CD14-positive monocyte (primary cell): Measurements from ENCODE around the gene FAM111B. TPM values are rescaled to one million over a fixed set of nuclear protein-coding genes. Genes with fewer than 3 reads are reported as not detected.
"Not testable (repeated sequence)": the region's sequence is repeated elsewhere in the genome, so short reads cannot be mapped to it uniquely, and the experiment has no call there.

Experiments
- DNase-seq, 3 donors: peaks; one replicate each; pipeline ENCODE4 v3.0.0-alpha.2; 2011 to 2022
- H2AFZ ChIP-seq: 2 replicates; pipeline ENCODE4 v1.6.0; 2012; ENCODE audit warnings: mild to moderate bottlenecking, low read depth, low read length, inconsistent platforms; ENCODE audit not compliant: insufficient read depth, poor library complexity, severe bottlenecking
- H3K27ac ChIP-seq, 2 donors: 1 replicate in 1 of 2; 2 replicates in 1 of 2; pipeline ENCODE4 v1.5.1; 2012 to 2013; ENCODE audit warnings: low read length in 2 of 2, control low read depth in 1 of 2, inconsistent platforms in 1 of 2, low read depth in 1 of 2, mild to moderate bottlenecking in 1 of 2
- H3K27me3 ChIP-seq, 2 donors: one replicate each; pipeline versions ENCODE4 v1.6.0 to v1.6.1; 2011 to 2013; ENCODE audit warnings: low read length in 2 of 2; ENCODE audit not compliant: control insufficient read depth in 2 of 2, insufficient read depth in 2 of 2
- H3K36me3 ChIP-seq, 2 donors: replicated peaks in 1 of 2; 1 replicate in 1 of 2; 2 replicates in 1 of 2; pipeline versions ENCODE4 v1.5.1 to v1.6.1; 2012 to 2013; ENCODE audit warnings: low read length in 2 of 2, control low read depth in 1 of 2, inconsistent platforms in 1 of 2, mild to moderate bottlenecking in 1 of 2; ENCODE audit not compliant: insufficient read depth in 2 of 2, control insufficient read depth in 1 of 2
- H3K4me1 ChIP-seq, 2 donors: 1 replicate in 1 of 2; 2 replicates in 1 of 2; pipeline versions ENCODE4 v1.5.1 to v1.6.1; 2012 to 2013; ENCODE audit warnings: low read length in 2 of 2, control low read depth in 1 of 2, inconsistent platforms in 1 of 2, mild to moderate bottlenecking in 1 of 2, moderate library complexity in 1 of 2; ENCODE audit not compliant: insufficient read depth in 2 of 2, control insufficient read depth in 1 of 2
- H3K4me2 ChIP-seq: replicated peaks from 2 replicates; pipeline ENCODE3; 2012; ENCODE audit warnings: low read length, moderate library complexity, mild to moderate bottlenecking; ENCODE audit not compliant: poor library complexity, severe bottlenecking; ENCODE audit errors: extremely low read depth
- H3K4me3 ChIP-seq, 3 experiments: fragments of 200-600 bp in 1 of 3; sonication (generic) in 1 of 3; replicated peaks in 1 of 3; 1 replicate in 2 of 3; 2 replicates in 1 of 3; pipeline ENCODE4 v1.5.1; 2011 to 2013; ENCODE audit warnings: low read length in 3 of 3, mild to moderate bottlenecking in 3 of 3, control low read depth in 2 of 3, low read depth in 2 of 3, inconsistent platforms in 1 of 3, moderate library complexity in 1 of 3
- H3K79me2 ChIP-seq: 2 replicates; pipeline ENCODE4 v1.6.0; 2012; ENCODE audit warnings: mild to moderate bottlenecking, control low read depth, inconsistent platforms, low read length, moderate library complexity; ENCODE audit not compliant: insufficient read depth
- H3K9ac ChIP-seq: 2 replicates; pipeline ENCODE4 v1.6.0; 2017; ENCODE audit warnings: low read length, mild to moderate bottlenecking; ENCODE audit not compliant: insufficient read depth, poor library complexity, severe bottlenecking
- H3K9me3 ChIP-seq, 2 donors: replicated peaks in 1 of 2; 1 replicate in 1 of 2; 2 replicates in 1 of 2; pipeline versions ENCODE4 v1.5.1 to v1.6.1; 2012 to 2013; ENCODE audit warnings: low read length in 2 of 2, control low read depth in 1 of 2; ENCODE audit not compliant: control insufficient read depth in 1 of 2, insufficient read depth in 1 of 2
- H4K20me1 ChIP-seq: 2 replicates; pipeline ENCODE4 v1.6.0; 2012; ENCODE audit warnings: mild to moderate bottlenecking, low read length, control low read depth, moderate library complexity; ENCODE audit not compliant: insufficient read depth
- H3K27ac Mint-ChIP-seq, 7 donors: one replicate each; pipeline ENCODE4 v1.8.0; 2020; ENCODE audit warnings: mild to moderate bottlenecking in 7 of 7, mixed read lengths in 7 of 7, moderate library complexity in 6 of 7, inconsistent platforms in 2 of 7
- H3K27me3 Mint-ChIP-seq, 3 donors: one replicate each; pipeline ENCODE4 v1.8.0; 2021 to 2022; ENCODE audit warnings: low read depth in 3 of 3, mild to moderate bottlenecking in 3 of 3, mixed read lengths in 3 of 3, moderate library complexity in 3 of 3, inconsistent platforms in 1 of 3
- H3K36me3 Mint-ChIP-seq, 2 donors: one replicate each; pipeline ENCODE4 v1.8.0; 2020; ENCODE audit warnings: mixed read lengths in 2 of 2, inconsistent platforms in 1 of 2, mild to moderate bottlenecking in 1 of 2
- H3K4me1 Mint-ChIP-seq: one replicate; pipeline ENCODE4 v1.8.0; 2020; ENCODE audit warnings: mild to moderate bottlenecking, mixed read lengths
- H3K4me3 Mint-ChIP-seq, 2 donors: one replicate each; pipeline ENCODE4 v1.8.0; 2020; ENCODE audit warnings: mild to moderate bottlenecking in 2 of 2, mixed read lengths in 2 of 2, moderate library complexity in 1 of 2
- H3K9me3 Mint-ChIP-seq, 7 donors: one replicate each; pipeline ENCODE4 v1.8.0; 2020 to 2022; ENCODE audit warnings: mixed read lengths in 7 of 7, mild to moderate bottlenecking in 6 of 7, moderate library complexity in 6 of 7, inconsistent platforms in 2 of 7
- CTCF ChIP-seq: fragments of 200-600 bp; IDR thresholded peaks from one replicate; pipeline ENCODE4 v1.8.0; 2022; ENCODE audit warnings: antibody characterized with exemption, mild to moderate bottlenecking
- WGBS: methylation state at CpG from one replicate; pipeline ENCODE4 v1.1.5; 2013; ENCODE audit warnings: missing lambda C conversion rate; ENCODE audit not compliant: insufficient coverage; 5-methylcytosine and 5-hydroxymethylcytosine counted together
- intact Hi-C, 2 donors: fragments of 100-400 bp; cut with micrococcal nuclease; formaldehyde crosslinking; loops; one replicate each; pipeline versions ENCODE4 v1.15.0 to v1.15.1; 2023
- polyA plus RNA-seq, 3 donors: library from polyadenylated mRNA; depleted of rRNA in 1 of 3; unstranded in 2 of 3; stranded (reverse) in 1 of 3; fragments of 300-500 nt in 2 of 3; fragments of >200 nt in 1 of 3; fragmentation: Illumina TruSeq in 2 of 3; gene quantifications; 1 replicate in 2 of 3; 2 replicates in 1 of 3; pipeline ENCODE4 v1.2.3, GENCODE V29; 2012 to 2021

Gene FAM111B
- polyA plus RNA-seq, 3 donors: 0.09 TPM; not detected in 2

GRCh38 chr11:59062602-59063529 is 44.2 kb upstream of the FAM111B start:
- no peaks in the 10 kb centered on the region for H3K9me3 ChIP-seq
- peak overlapping the region in 1 of 2 donors; percentile 66 for H3K4me3 Mint-ChIP-seq
- no peaks in the 10 kb centered on the region for H3K36me3 ChIP-seq
- no peak overlapping the region for H3K4me2 ChIP-seq
- H3K9me3 Mint-ChIP-seq: peaks cover 0 to 6% (median 2%) of the 10 kb centered on the region in 7 donors
- H2AFZ ChIP-seq: no peak overlapping the region
- WGBS: 49% methylated on average over 45 of the region's 56 CpGs
- no peaks in the 10 kb centered on the region for H4K20me1 ChIP-seq
- no peak overlapping the region for H3K4me3 ChIP-seq
- H3K9ac ChIP-seq: no peak overlapping the region
- H3K4me1 ChIP-seq: peaks cover 0 to 2% of the 10 kb centered on the region in 2 donors
- no peak overlapping the region for H3K27ac Mint-ChIP-seq
- H3K79me2 ChIP-seq: no peaks in the 10 kb centered on the region
- peaks cover 0 to 21% of the 10 kb centered on the region in 2 donors for H3K27me3 ChIP-seq
- peaks cover 7% of the 10 kb centered on the region for H3K4me1 Mint-ChIP-seq
- no peak overlapping the region for H3K27ac ChIP-seq
- DNase-seq: no peak
- intact Hi-C loops: loop anchor here in 1 of 2 donors (10.0 kb wide), 1 partner anchor 408 kb away; no protein-coding TSS in a partner anchor
- H3K27me3 Mint-ChIP-seq: peaks cover 27 to 45% (median 41%) of the 10 kb centered on the region in 3 donors
- H3K36me3 Mint-ChIP-seq: no peaks in the 10 kb centered on the region
- no peak for TF ChIP-seq CTCF

- H3K4me3 ChIP-seq, H3K36me3 ChIP-seq, H3K79me2 ChIP-seq, H3K9ac ChIP-seq, H3K4me2 ChIP-seq, H3K9me3 ChIP-seq, H3K9me3 Mint-ChIP-seq, H3K4me1 Mint-ChIP-seq, H3K36me3 Mint-ChIP-seq, H3K4me1 ChIP-seq, H4K20me1 ChIP-seq, DNase-seq, H3K27ac Mint-ChIP-seq, H3K4me3 Mint-ChIP-seq, H2AFZ ChIP-seq, H3K27ac ChIP-seq: not testable (repeated sequence)
- peaks cover 27 to 47% (median 40%) of the 10 kb centered on the region in 3 donors for H3K27me3 Mint-ChIP-seq
- peaks cover 0 to 21% of the 10 kb centered on the region in 2 donors for H3K27me3 ChIP-seq
- 77% methylated on average over 8 of the region's 14 CpGs for WGBS
- intact Hi-C loops: loop anchor here in 1 of 2 donors (10.0 kb wide), 1 partner anchor 409 kb away; no protein-coding TSS in a partner anchor
Observed at GRCh38 chr11:59063996-59064727, 42.9 kb upstream of the FAM111B start.
